Hepatocyte (in vitro differentiated cells): ENCODE data around the gene PDE4B. TPM values are rescaled to one million over a fixed set of nuclear protein-coding genes. Genes with fewer than 3 reads are reported as not detected.

Experiments
- DNase-seq: peaks from one replicate; pipeline ENCODE4 v3.0.0-alpha.2; 2016; ENCODE audit warnings: low spot score
- H2AFZ ChIP-seq: fragments of 200-600 bp; sonication (generic); 2 replicates; pipeline ENCODE4 v1.6.0; 2016; ENCODE audit warnings: antibody characterized with exemption, mild to moderate bottlenecking
- H3K27ac ChIP-seq: fragments of 200-600 bp; sonication (generic); 2 replicates; pipeline ENCODE4 v1.5.1; 2016; ENCODE audit warnings: mild to moderate bottlenecking
- H3K27me3 ChIP-seq: fragments of 200-600 bp; sonication (generic); 2 replicates; pipeline ENCODE4 v1.6.1; 2016
- H3K36me3 ChIP-seq: fragments of 200-600 bp; sonication (generic); replicated peaks from 2 replicates; pipeline ENCODE4 v1.5.1; 2016; ENCODE audit warnings: low read depth; ENCODE audit not compliant: insufficient read depth
- H3K4me1 ChIP-seq: fragments of 200-600 bp; sonication (generic); 2 replicates; pipeline ENCODE4 v1.5.1; 2016; ENCODE audit warnings: mild to moderate bottlenecking, moderate library complexity; ENCODE audit not compliant: insufficient read depth
- H3K4me2 ChIP-seq: fragments of 200-600 bp; sonication (generic); 2 replicates; pipeline ENCODE4 v1.6.0; 2016
- H3K4me3 ChIP-seq: fragments of 200-600 bp; sonication (generic); 2 replicates; pipeline ENCODE4 v1.5.1; 2016; ENCODE audit warnings: mild to moderate bottlenecking
- H3K79me2 ChIP-seq: fragments of 200-600 bp; sonication (generic); 2 replicates; pipeline ENCODE4 v1.6.0; 2017; ENCODE audit warnings: mild to moderate bottlenecking
- H3K9me2 ChIP-seq: fragments of 200-600 bp; sonication (generic); replicated peaks from 2 replicates; pipeline ENCODE4 v1.6.0; 2017; ENCODE audit warnings: mild to moderate bottlenecking; ENCODE audit not compliant: insufficient read depth
- H3K9me3 ChIP-seq: fragments of 200-600 bp; sonication (generic); 2 replicates; pipeline ENCODE4 v1.5.1; 2016; ENCODE audit warnings: low read depth, mild to moderate bottlenecking
- H4K20me1 ChIP-seq: fragments of 200-600 bp; sonication (generic); 2 replicates; pipeline ENCODE4 v1.6.0; 2016; ENCODE audit warnings: mild to moderate bottlenecking; ENCODE audit not compliant: insufficient read depth, poor library complexity, severe bottlenecking
- EZH2 ChIP-seq: fragments of 200-600 bp; sonication (generic); IDR thresholded peaks from 2 replicates; pipeline ENCODE4 v1.6.1; 2016; ENCODE audit warnings: antibody characterized with exemption, mild to moderate bottlenecking, borderline replicate concordance
- EZH2phosphoT487 ChIP-seq: fragments of 200-600 bp; sonication (generic); IDR thresholded peaks from one replicate; pipeline ENCODE4 v1.6.1; 2018; ENCODE audit warnings: antibody characterized with exemption, mild to moderate bottlenecking, low read depth, moderate library complexity; ENCODE audit not compliant: unreplicated experiment, severe bottlenecking
- WGBS: methylation state at CpG from one replicate; pipeline ENCODE4 v1.1.6; 2016; ENCODE audit warnings: low lambda C conversion rate; ENCODE audit errors: missing lambda C conversion rate; 5-methylcytosine and 5-hydroxymethylcytosine counted together
- polyA plus RNA-seq: library from polyadenylated mRNA; unstranded; fragments of >200 nt; fragmentation: Nextera tagmentation; extraction: Ambion mirVana; gene quantifications from 2 replicates; pipeline ENCODE4 v1.2.1, GENCODE V29; 2016
- total RNA-seq: library from RNA; depleted of rRNA; stranded (reverse); fragments of >200 nt; gene quantifications from 2 replicates; pipeline ENCODE4 v1.2.3, GENCODE V29; 2014
- TF ChIP-seq, protein P1 (sequence below): fragments of 200-600 bp; sonication (generic); IDR thresholded peaks from 2 replicates; pipeline ENCODE4 v1.5.1; 2016; ENCODE audit warnings: antibody characterized with exemption, mild to moderate bottlenecking; ENCODE audit not compliant: poor library complexity

Gene PDE4B
- total and polyA plus RNA-seq, 2 experiments from 2014 or later = 1.8 to 3.4 TPM

DNA sequence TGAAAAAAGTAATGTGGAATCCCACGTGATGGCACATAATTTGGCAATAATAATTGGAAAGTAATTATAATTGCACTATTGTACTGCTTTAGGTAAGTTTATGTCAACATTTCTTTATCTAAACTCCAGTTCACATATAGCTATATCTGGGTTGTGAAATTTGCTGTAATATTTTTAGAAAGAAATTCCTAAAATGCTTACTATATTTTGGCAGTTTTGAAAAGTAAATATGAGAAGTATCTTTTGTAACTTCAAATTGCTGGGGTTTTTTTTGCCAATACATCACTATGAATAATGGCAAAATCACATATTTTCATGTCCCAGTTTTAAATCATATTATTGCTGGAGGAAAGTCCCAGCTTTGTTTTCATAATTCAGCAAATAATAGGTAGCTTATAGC is 197.5 kb downstream of the PDE4B start:
- H3K9me2 ChIP-seq = no peaks in the 10 kb centered on the region
- no peaks in the 10 kb centered on the region for H3K9me3 ChIP-seq
- 71% methylated on average over 1 of the region's 1 CpG for WGBS
- no peak overlapping the region for H3K4me3 ChIP-seq
- no peaks in the 10 kb centered on the region for H4K20me1 ChIP-seq
- H3K79me2 ChIP-seq = no peaks in the 10 kb centered on the region
- H3K27ac ChIP-seq = no peak overlapping the region
- H3K4me2 ChIP-seq = no peak overlapping the region
- DNase-seq = no peak
- H3K4me1 ChIP-seq = no peaks in the 10 kb centered on the region
- no peaks in the 10 kb centered on the region for H3K27me3 ChIP-seq
- no peaks in the 10 kb centered on the region for H3K36me3 ChIP-seq
- no peak overlapping the region for H2AFZ ChIP-seq
- TF ChIP-seq, protein P1, sequence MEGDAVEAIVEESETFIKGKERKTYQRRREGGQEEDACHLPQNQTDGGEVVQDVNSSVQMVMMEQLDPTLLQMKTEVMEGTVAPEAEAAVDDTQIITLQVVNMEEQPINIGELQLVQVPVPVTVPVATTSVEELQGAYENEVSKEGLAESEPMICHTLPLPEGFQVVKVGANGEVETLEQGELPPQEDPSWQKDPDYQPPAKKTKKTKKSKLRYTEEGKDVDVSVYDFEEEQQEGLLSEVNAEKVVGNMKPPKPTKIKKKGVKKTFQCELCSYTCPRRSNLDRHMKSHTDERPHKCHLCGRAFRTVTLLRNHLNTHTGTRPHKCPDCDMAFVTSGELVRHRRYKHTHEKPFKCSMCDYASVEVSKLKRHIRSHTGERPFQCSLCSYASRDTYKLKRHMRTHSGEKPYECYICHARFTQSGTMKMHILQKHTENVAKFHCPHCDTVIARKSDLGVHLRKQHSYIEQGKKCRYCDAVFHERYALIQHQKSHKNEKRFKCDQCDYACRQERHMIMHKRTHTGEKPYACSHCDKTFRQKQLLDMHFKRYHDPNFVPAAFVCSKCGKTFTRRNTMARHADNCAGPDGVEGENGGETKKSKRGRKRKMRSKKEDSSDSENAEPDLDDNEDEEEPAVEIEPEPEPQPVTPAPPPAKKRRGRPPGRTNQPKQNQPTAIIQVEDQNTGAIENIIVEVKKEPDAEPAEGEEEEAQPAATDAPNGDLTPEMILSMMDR = no peak
- TF ChIP-seq EZH2phosphoT487 = no peak
- no peak for TF ChIP-seq EZH2

DNA sequence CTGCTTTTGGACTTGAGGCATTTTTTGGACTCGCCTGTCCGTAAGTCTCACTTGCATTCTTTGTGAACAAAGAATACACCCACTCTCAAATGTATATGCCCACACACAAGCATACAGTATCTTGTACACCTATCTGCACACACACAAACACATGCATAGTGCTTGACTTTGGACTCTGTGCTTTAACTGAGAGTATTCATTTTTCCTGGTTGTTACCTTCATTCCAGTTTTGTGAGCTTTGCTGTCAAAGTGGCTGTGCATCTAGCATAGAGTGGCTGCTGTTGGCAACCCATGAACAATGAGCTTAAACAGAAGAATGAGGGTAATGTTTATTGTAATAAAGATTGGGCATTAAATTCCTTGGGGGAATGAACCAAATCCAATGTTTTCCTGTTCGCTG is 199.0 kb downstream of the PDE4B start:
- no peak for TF ChIP-seq EZH2
- TF ChIP-seq, protein P1 = no peak
- no peak for TF ChIP-seq EZH2phosphoT487
- peak overlapping the region; percentile 62 for H3K4me2 ChIP-seq
- H3K9me2 ChIP-seq = no peaks in the 10 kb centered on the region
- H3K4me3 ChIP-seq = no peak overlapping the region
- 86% methylated on average over 3 of the region's 3 CpGs for WGBS
- no peak overlapping the region for H3K27ac ChIP-seq
- no peak for DNase-seq
- no peaks in the 10 kb centered on the region for H3K36me3 ChIP-seq
- peak overlapping the region; percentile 46 for H2AFZ ChIP-seq
- H3K4me1 ChIP-seq = no peaks in the 10 kb centered on the region
- H3K9me3 ChIP-seq = no peaks in the 10 kb centered on the region
- H4K20me1 ChIP-seq = no peaks in the 10 kb centered on the region
- H3K27me3 ChIP-seq = no peaks in the 10 kb centered on the region
- no peaks in the 10 kb centered on the region for H3K79me2 ChIP-seq

DNA sequence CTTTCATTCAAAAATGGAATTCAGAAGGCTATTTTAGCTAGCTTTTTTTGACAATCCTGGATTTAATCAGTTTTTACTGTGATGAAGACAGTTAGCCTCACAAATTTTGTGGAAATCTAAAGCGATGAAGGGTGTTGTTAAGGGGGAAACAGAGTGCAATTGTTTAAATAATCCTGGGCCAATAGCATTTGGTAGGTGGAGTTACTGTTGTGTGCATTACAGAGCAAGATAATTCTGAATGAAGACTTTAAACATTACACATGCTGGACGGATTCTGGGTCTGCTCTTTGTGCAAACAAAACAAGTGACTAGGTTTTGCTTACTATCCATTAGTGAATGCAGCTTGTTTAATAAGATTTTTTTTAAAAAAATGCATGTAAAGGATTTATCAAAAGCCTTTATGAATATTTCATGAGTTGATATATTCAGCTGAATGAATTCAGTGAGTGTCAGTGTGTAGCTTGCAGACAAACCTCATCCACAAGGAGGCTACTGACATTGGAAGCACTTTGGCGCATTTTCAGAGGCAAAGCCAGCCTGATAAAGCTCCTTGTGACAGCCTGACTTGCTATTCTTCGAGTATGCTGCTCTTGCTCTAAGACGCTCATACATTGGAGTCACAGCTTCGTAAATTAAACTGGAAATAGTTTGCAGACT is 199.6 kb downstream of the PDE4B start:
- Histone ChIP-seq H3K36me3 (no peaks in the 10 kb centered on the region), H4K20me1 (no peaks in the 10 kb centered on the region), H3K9me3 (no peaks in the 10 kb centered on the region), H3K9me2 (no peaks in the 10 kb centered on the region), H3K4me2 (peak overlapping the region; percentile 62), H2AFZ (peak overlapping the region; percentile 46), H3K4me1 (no peaks in the 10 kb centered on the region), H3K27me3 (no peaks in the 10 kb centered on the region), H3K4me3 (no peak overlapping the region), H3K79me2 (no peaks in the 10 kb centered on the region), H3K27ac (no peak overlapping the region)
- WGBS = 36% methylated on average over 6 of the region's 6 CpGs
- TF ChIP-seq EZH2 = no peak
- TF ChIP-seq, protein P1 = peak; percentile 9
- TF ChIP-seq EZH2phosphoT487 = no peak
- peak; percentile 23 for DNase-seq
